COLO668 (cell line): ENCODE results near the gene TMEM47.

Experiments used
- DNase-seq: peaks from one replicate; lab custom pipeline; 2025; ENCODE audit not compliant: unreplicated experiment; lab: John Stamatoyannopoulos, UW

TMEM47 gene

DNA sequence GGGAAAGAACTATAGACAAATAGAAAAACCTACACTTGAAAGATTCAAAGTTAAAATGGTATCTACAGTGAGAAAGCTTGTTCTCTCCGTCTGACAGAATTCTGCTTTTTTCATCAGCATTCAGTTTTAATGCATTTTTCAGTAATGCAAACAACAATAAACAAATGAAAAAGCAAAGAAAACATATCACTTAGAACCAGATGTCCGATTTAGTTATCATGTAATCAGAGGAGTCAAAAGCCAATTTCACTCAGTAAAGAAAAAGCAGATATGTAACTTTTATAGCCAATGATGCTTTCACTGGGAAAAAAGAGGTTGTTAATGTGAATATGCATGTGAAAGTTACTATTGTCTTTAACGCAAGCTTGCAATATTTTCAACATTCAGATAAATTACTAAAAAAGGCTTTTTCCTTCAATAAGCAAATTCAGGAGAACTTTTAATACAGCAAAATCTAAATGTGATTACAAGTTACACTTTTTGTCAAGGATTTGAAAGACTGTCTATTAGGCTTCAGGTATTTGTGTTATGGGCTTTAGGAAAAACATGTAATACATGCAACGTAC is 70.7 kb downstream of the TMEM47 start:
- DNase-seq, result no peak

DNA sequence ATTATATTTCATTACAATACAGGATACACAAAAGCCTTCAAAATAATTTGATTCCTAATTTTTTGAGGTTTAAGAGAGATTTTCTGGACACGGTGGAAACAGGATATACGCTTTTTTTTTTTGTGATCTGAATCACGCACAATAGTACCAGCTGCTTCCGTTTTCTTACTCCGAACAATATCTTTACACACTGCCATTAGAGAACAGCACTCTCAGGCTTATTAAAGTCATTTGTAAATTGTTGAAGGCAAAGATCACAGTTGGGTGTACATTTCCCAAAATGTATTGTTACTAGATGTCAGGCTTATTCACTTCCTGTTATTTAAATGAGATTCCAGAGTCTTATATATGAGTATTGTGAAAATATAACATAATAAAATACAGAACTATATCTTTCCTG is 71.5 kb downstream of the TMEM47 start:
- DNase-seq, result no peak

DNA sequence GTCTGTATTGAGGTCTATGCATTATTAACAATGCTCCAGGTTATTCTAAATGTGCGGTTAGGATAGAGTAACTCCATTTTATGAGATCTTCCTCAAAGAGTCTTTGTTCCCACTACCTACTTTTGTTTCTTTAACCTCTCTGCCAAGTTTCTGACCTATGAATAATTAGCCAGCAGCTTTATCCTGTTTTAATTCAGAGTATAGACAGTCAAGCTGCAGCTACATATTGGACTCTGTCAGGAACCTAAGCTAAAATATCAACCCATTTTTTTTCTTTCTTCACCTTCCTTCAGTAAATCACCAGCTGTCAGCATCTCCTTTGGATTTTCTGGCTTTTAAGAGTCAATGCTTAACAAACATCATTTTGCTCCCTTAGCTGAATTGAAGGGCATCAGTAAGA is 72.3 kb downstream of the TMEM47 start:
- DNase-seq, result no peak

DNA sequence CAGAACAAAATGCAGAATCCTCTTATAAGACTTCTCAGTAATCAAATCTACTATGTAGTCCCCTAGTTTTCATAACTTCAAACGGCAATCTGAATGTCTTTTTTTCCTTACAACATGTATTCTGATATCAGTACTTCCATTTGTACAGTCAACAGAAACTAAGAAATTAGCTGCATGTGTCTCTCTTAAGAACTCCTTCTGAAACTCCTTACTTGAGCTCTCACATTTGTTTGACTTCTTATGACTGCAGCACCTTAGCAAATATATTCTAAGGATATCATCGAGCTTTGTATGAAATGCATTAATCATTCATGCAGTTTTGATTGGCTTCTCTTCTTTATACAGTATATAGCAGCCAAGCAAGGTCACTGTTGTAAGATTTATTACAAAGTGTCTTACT is 77.0 kb downstream of the TMEM47 start:
- no peak for DNase-seq

DNA sequence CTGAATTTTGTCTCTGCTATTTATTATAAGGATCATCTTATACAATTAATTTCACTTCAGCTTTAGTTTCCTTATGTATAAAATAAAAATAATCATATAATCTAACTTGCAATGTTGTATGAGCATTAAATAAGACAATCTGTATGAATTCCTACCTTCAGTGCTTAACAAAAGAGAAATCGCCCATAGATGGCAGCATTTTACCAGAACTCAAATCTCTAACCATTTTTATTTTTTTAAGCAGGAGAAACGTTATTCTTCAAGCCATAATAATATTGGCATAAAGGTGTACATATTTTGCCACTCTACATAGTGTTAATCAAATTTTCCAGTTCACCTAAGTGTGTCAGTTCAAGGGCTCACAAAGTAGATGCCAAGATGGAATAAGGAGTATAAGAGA is 78.8 kb downstream of the TMEM47 start:
- no peak for DNase-seq
